GM13976 (cell line): ENCODE data around the gene CDH22.

Experiments used
- DNase-seq: peaks from one replicate; pipeline ENCODE4 v3.0.0; 2012; ENCODE audit warnings: low spot score
- in situ Hi-C: fragments of 300-500 bp; cut with MboI; formaldehyde crosslinking; loops from one replicate; pipeline ENCODE4 v1.12.0; 2022; ENCODE audit warnings: low sequenced_read_pairs, mixed read lengths, inconsistent platforms; ENCODE audit not compliant: unreplicated experiment
- TF ChIP-seq, protein P1 (sequence below): IDR thresholded peaks from 2 replicates; pipeline ENCODE4 v1.5.1; 2012; ENCODE audit warnings: borderline replicate concordance, mild to moderate bottlenecking; ENCODE audit not compliant: insufficient read depth; ENCODE audit errors: extremely low read depth, missing control alignments, control extremely low read depth

Gene CDH22

DNA sequence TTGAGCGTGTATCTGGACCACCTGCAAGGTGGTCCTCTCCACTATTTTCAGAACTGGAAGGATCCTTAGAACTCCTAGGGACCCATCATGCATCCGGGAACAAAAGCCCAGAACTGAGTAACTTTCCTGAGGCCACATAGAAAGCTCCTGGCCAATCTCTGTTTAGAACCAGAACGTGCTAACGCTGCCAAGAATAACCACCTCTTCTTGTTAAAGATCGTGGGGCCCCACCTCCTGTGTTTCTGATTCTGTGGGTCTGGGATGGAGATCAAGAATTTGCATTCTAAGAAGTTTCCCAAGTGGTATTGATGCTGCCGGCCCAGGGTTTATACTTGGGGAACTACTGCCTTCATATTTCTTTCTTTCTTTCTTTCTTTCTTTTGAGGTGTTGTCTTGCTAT is 176.9 kb downstream of the CDH22 start:
- in situ Hi-C loops: loop anchor here (25.0 kb wide), 1 partner anchor 556 kb away; the partner anchor contains the start of gene TP53RK
- DNase-seq: no peak
- TF ChIP-seq, protein P1, sequence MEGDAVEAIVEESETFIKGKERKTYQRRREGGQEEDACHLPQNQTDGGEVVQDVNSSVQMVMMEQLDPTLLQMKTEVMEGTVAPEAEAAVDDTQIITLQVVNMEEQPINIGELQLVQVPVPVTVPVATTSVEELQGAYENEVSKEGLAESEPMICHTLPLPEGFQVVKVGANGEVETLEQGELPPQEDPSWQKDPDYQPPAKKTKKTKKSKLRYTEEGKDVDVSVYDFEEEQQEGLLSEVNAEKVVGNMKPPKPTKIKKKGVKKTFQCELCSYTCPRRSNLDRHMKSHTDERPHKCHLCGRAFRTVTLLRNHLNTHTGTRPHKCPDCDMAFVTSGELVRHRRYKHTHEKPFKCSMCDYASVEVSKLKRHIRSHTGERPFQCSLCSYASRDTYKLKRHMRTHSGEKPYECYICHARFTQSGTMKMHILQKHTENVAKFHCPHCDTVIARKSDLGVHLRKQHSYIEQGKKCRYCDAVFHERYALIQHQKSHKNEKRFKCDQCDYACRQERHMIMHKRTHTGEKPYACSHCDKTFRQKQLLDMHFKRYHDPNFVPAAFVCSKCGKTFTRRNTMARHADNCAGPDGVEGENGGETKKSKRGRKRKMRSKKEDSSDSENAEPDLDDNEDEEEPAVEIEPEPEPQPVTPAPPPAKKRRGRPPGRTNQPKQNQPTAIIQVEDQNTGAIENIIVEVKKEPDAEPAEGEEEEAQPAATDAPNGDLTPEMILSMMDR: no peak

DNA sequence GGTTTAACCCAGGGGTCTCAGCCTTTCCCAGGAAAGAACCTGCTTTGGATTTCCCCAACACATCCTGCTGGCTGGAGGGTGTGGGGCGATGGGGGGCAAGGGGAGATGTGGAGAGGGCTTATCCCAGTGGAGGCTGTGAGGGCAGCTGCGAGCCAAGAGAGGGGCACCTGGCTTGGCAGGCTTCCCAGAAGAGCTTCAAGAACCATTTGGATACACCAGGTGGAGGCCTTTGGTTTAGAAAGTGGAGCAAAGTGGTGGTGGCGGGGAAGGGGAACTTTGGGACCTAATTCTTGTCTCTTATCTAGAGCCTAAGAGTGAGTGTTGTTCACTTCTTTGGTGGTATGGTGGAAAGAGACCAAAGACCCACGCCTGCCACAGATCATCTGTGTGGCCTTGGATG is 177.8 kb downstream of the CDH22 start:
- in situ Hi-C loops: loop anchor here (25.0 kb wide), 1 partner anchor 557 kb away; the partner anchor contains the start of gene TP53RK
- peak; percentile 51 for DNase-seq
- TF ChIP-seq, protein P1: no peak

DNA sequence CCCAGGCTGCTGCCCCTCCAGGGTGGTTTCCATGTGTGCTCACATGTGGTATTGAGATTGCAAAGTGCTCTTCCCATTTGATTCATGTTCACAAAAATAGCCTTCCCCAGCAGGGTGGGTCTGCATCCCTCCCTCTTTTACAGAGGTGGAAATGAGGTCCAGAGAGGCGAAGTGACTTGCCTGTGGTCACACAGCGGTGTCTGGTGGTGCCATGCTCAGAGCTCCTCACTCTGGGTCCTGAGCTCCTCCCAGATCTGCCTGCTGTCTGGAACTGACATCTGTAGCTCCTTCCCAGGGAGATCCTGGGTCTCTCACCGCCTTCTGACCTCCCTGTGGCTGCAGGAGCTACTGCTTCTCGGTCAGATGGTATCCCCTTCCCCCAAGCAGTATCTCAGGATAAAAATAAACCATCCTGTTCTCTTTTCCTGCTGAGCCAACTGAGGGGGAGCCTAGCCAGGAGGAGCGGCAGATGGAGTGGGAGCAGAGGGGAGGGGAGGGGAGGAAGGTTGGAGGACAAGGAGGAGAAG is 178.3 kb downstream of the CDH22 start:
- DNase-seq: peak; percentile 48
- in situ Hi-C loops: loop anchor here (25.0 kb wide), 1 partner anchor 557 kb away; the partner anchor contains the start of gene TP53RK

DNA sequence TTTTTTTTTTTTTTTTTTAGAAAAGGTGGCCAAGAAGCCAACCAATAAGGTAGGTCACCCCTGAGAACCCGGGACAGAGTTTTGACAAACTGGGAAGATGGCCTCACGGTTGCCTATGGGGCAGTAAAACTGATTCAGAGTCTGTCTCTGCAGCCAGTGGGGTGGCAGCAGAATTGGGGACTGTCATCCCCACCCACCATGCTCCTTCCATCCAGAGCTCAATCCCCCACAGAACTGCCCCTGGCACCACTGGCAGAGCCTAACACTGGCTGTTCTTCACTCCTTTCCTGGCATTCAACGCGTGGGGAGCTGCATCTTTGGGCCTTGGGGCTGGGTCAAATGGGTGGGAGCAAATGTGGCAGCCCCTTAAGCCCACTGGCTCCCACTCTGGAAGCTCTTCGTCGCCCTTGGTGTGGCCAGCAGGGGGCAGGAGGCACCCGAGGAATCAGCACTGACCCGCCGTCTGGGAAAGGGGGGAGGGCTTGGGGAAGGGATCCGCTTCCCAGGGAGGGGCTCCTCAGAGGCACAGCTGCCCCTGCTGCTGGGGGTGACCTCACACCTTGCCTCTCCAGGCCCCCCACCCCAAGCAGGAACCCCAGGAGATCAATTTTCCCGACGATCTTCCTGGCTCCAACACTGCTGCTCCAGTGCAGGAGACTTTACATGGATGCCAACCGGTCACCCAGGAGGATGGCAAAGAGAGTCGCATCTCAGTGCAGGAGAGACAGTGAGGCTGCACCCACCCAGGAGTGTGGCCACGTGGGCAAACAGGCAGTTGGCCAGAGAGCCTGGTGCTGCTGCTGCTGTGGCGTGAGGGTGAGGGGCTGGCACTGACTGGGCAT is 179.8 kb downstream of the CDH22 start:
- in situ Hi-C loops: loop anchor here (25.0 kb wide), 1 partner anchor 559 kb away; the partner anchor contains the start of gene TP53RK
- DNase-seq: no peak
- TF ChIP-seq, protein P1: peak; percentile 44

More for the DNA sequence above, 178.3 kb downstream of the CDH22 start:
- TF ChIP-seq, protein P1: no peak

DNA sequence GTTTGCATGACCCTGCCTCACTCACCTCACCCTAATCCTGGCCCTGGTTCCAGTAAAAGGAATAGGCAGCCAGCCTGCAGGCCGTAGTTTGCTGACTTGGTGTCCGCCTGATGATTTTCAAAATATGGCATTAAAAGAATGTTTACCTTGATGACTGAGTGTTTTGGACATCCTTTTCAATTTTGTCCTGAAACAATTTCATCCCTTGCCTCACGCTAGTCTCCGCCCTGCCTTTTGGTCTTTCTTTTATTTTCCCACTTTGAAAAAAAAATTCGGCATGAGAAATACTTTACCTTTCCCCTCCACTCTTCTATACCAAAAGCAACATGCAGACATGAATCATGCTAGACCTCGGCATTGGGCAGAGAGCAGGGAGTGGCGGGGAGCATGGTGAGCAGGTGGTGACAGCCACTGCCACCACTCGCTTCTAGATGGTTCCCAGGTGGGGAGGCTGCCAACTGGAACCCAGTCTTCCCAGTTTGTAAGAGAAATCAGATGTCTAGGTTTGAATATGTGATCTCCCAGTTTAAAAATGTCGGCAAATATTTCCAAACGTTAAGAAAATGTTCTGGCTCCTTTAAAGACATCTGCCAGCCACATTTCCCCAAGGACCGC is 180.8 kb downstream of the CDH22 start:
- TF ChIP-seq, protein P1: no peak
- in situ Hi-C loops: loop anchor here (25.0 kb wide), 1 partner anchor 560 kb away; the partner anchor contains the start of gene TP53RK
- no peak for DNase-seq

DNA sequence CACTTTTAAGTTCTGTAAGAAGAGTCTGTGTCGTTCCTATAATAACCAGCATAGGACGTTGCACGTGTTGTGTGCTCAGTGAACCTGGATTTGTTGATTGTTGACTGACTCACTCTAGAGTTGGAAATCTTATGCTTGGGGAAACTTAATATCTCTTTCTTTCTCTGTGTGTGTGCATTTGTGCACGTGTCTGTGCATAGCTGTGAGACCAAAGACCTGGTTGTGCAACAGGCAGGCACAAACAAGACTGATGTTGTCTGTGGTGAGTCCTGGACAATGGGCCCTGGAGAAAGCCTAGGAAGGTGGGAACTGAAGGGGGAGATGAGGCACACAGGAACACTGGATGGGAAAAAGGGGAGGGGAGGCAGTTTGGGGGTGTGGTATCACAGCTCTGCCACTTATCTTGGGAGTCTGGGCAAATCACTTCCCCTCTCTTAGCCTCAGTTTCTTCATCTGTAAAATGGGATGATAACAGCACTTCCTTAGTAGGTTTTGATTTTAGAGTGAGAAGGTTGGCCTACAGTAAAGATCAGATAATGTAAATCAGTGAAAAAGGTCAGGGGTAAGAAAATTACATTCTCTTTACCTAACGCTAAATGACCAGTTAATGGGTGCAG is 181.8 kb downstream of the CDH22 start:
- TF ChIP-seq, protein P1: no peak
- no peak for DNase-seq
- in situ Hi-C loops: loop anchor here (25.0 kb wide), 1 partner anchor 561 kb away; the partner anchor contains the start of gene TP53RK
